ENCODE results near the gene TMEM167A.

TMEM167A gene

GRCh38 chr5:83048277-83048676 is 28.9 kb downstream of the TMEM167A start:
- Histone ChIP-seq H3K4me1 (ENCODE audit: insufficient read depth, insufficient read length) (no peaks in the 10 kb centered on the region), H3K27me3 (ENCODE audit: insufficient read depth, insufficient read length) (no peaks in the 10 kb centered on the region), H3K9me3 (ENCODE audit: insufficient read depth, low read length) (no peaks in the 10 kb centered on the region), H3K9ac (ENCODE audit: insufficient read length, low read depth) (no peak overlapping the region), H3K4me3 (ENCODE audit: insufficient read length, low read depth) (no peak overlapping the region), H3K36me3 (ENCODE audit: insufficient read depth, insufficient read length, low read length) (peaks cover 10% of the 10 kb centered on the region)
- DNase-seq (ENCODE audit: low read depth, low spot score): no peak
- TF ChIP-seq ZNF274 (IDR thresholded peaks at IDR 0.05; ENCODE audit: low read depth, low read length): no peak
- no peak for TF ChIP-seq SUZ12 (IDR thresholded peaks at IDR 0.05; ENCODE audit: extremely low read depth, insufficient read depth, insufficient read length)
- no peak for TF ChIP-seq YY1 (IDR thresholded peaks at IDR 0.05; ENCODE audit: insufficient read depth, insufficient read length)

GRCh38 chr5:83044926-83045325 is 32.3 kb downstream of the TMEM167A start:
- no peaks in the 10 kb centered on the region for H3K27me3 ChIP-seq (ENCODE audit: insufficient read depth, insufficient read length)
- no peaks in the 10 kb centered on the region for H3K36me3 ChIP-seq (ENCODE audit: insufficient read depth, insufficient read length, low read length)
- no peaks in the 10 kb centered on the region for H3K4me1 ChIP-seq (ENCODE audit: insufficient read depth, insufficient read length)
- H3K4me3 ChIP-seq (ENCODE audit: insufficient read length, low read depth): no peak overlapping the region
- no peak for DNase-seq (ENCODE audit: low read depth, low spot score)
- TF ChIP-seq YY1 (IDR thresholded peaks at IDR 0.05; ENCODE audit: insufficient read depth, insufficient read length) (no peak), SUZ12 (IDR thresholded peaks at IDR 0.05; ENCODE audit: extremely low read depth, insufficient read depth, insufficient read length) (no peak), ZNF274 (IDR thresholded peaks at IDR 0.05; ENCODE audit: low read depth, low read length) (no peak)
- no peak overlapping the region for H3K9ac ChIP-seq (ENCODE audit: insufficient read length, low read depth)
- no peaks in the 10 kb centered on the region for H3K9me3 ChIP-seq (ENCODE audit: insufficient read depth, low read length)

- no peak for TF ChIP-seq ZNF274 (IDR thresholded peaks at IDR 0.05; ENCODE audit: low read depth, low read length)
- no peak for TF ChIP-seq YY1 (IDR thresholded peaks at IDR 0.05; ENCODE audit: insufficient read depth, insufficient read length)
- TF ChIP-seq SUZ12 (IDR thresholded peaks at IDR 0.05; ENCODE audit: extremely low read depth, insufficient read depth, insufficient read length): no peak
- no peaks in the 10 kb centered on the region for H3K9me3 ChIP-seq (ENCODE audit: insufficient read depth, low read length)
- DNase-seq (ENCODE audit: low read depth, low spot score): no peak
- H3K27me3 ChIP-seq (ENCODE audit: insufficient read depth, insufficient read length): no peaks in the 10 kb centered on the region
- H3K4me1 ChIP-seq (ENCODE audit: insufficient read depth, insufficient read length): no peaks in the 10 kb centered on the region
- no peak overlapping the region for H3K9ac ChIP-seq (ENCODE audit: insufficient read length, low read depth)
- H3K4me3 ChIP-seq (ENCODE audit: insufficient read length, low read depth): no peak overlapping the region
- H3K36me3 ChIP-seq (ENCODE audit: insufficient read depth, insufficient read length, low read length): no peaks in the 10 kb centered on the region
These were observed 34.7 kb downstream of the TMEM167A start for GRCh38 chr5:83042507-83042906.

- Histone ChIP-seq H3K27me3 (ENCODE audit: insufficient read depth, insufficient read length) (no peaks in the 10 kb centered on the region), H3K36me3 (ENCODE audit: insufficient read depth, insufficient read length, low read length) (no peaks in the 10 kb centered on the region), H3K4me1 (ENCODE audit: insufficient read depth, insufficient read length) (no peaks in the 10 kb centered on the region), H3K4me3 (ENCODE audit: insufficient read length, low read depth) (no peak overlapping the region), H3K9me3 (ENCODE audit: insufficient read depth, low read length) (no peaks in the 10 kb centered on the region), H3K9ac (ENCODE audit: insufficient read length, low read depth) (no peak overlapping the region)
- TF ChIP-seq YY1 (IDR thresholded peaks at IDR 0.05; ENCODE audit: insufficient read depth, insufficient read length) (no peak), SUZ12 (IDR thresholded peaks at IDR 0.05; ENCODE audit: extremely low read depth, insufficient read depth, insufficient read length) (no peak), ZNF274 (IDR thresholded peaks at IDR 0.05; ENCODE audit: low read depth, low read length) (no peak)
- DNase-seq (ENCODE audit: low read depth, low spot score): no peak
These were observed 38.3 kb downstream of the TMEM167A start for GRCh38 chr5:83038924-83039323.

GRCh38 chr5:83036991-83037575 is 40.1 kb downstream of the TMEM167A start:
- TF ChIP-seq ZNF274 (IDR thresholded peaks at IDR 0.05; ENCODE audit: low read depth, low read length): no peak
- TF ChIP-seq SUZ12 (IDR thresholded peaks at IDR 0.05; ENCODE audit: extremely low read depth, insufficient read depth, insufficient read length): no peak
- no peak for TF ChIP-seq YY1 (IDR thresholded peaks at IDR 0.05; ENCODE audit: insufficient read depth, insufficient read length)
- H3K9me3 ChIP-seq (ENCODE audit: insufficient read depth, low read length): no peaks in the 10 kb centered on the region
- no peaks in the 10 kb centered on the region for H3K4me1 ChIP-seq (ENCODE audit: insufficient read depth, insufficient read length)
- no peak for DNase-seq (ENCODE audit: low read depth, low spot score)
- no peaks in the 10 kb centered on the region for H3K36me3 ChIP-seq (ENCODE audit: insufficient read depth, insufficient read length, low read length)
- no peak overlapping the region for H3K9ac ChIP-seq (ENCODE audit: insufficient read length, low read depth)
- no peaks in the 10 kb centered on the region for H3K27me3 ChIP-seq (ENCODE audit: insufficient read depth, insufficient read length)
- no peak overlapping the region for H3K4me3 ChIP-seq (ENCODE audit: insufficient read length, low read depth)

DNA sequence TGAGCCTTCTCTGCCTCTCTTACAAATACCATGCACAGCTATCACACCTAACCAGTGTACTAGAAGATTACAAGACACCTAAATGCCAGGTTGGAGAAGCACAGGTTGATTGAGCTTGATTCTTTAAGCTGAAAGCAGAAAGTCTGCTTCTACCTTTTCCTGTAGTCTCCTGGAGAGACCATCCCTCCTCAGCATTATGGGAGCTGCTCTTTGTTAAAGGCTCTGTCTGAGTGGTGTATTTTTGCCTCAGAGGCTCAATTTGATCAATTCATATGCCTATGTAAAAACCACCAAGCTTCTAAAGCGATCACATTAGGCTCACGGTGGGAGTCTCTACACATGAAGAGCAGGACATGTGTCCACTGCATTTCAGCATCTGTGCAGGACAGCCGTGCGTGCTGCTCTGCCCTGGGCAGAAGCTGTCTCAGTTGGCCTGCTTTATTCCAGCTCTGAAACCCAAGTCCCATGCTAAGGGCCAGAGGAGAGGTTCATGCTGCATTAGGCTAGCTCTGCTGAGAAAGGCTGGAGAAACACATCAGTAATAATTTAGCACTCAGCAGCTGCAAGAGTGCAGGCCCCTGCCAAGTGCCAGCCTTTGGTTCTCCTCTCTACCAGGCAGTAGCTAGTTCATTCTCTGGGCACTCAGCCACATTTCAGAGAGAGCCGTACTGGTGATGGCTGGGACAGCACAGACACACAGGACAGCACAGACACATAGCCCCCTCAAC is 41.7 kb downstream of the TMEM167A start:
- TF ChIP-seq YY1 (IDR thresholded peaks at IDR 0.05; ENCODE audit: insufficient read depth, insufficient read length) (no peak), ZNF274 (IDR thresholded peaks at IDR 0.05; ENCODE audit: low read depth, low read length) (no peak), SUZ12 (IDR thresholded peaks at IDR 0.05; ENCODE audit: extremely low read depth, insufficient read depth, insufficient read length) (no peak)
- Histone ChIP-seq H3K4me3 (ENCODE audit: insufficient read length, low read depth) (no peak overlapping the region), H3K4me1 (ENCODE audit: insufficient read depth, insufficient read length) (no peaks in the 10 kb centered on the region), H3K27me3 (ENCODE audit: insufficient read depth, insufficient read length) (no peaks in the 10 kb centered on the region), H3K9ac (ENCODE audit: insufficient read length, low read depth) (no peak overlapping the region), H3K9me3 (ENCODE audit: insufficient read depth, low read length) (no peaks in the 10 kb centered on the region), H3K36me3 (ENCODE audit: insufficient read depth, insufficient read length, low read length) (no peaks in the 10 kb centered on the region)
- no peak for DNase-seq (ENCODE audit: low read depth, low spot score)

- H3K4me3 ChIP-seq (ENCODE audit: insufficient read length, low read depth): no peak overlapping the region
- TF ChIP-seq ZNF274 (IDR thresholded peaks at IDR 0.05; ENCODE audit: low read depth, low read length) (no peak), YY1 (IDR thresholded peaks at IDR 0.05; ENCODE audit: insufficient read depth, insufficient read length) (no peak), SUZ12 (IDR thresholded peaks at IDR 0.05; ENCODE audit: extremely low read depth, insufficient read depth, insufficient read length) (no peak)
- no peaks in the 10 kb centered on the region for H3K36me3 ChIP-seq (ENCODE audit: insufficient read depth, insufficient read length, low read length)
- DNase-seq (ENCODE audit: low read depth, low spot score): no peak
- no peak overlapping the region for H3K9ac ChIP-seq (ENCODE audit: insufficient read length, low read depth)
- H3K4me1 ChIP-seq (ENCODE audit: insufficient read depth, insufficient read length): no peaks in the 10 kb centered on the region
- no peaks in the 10 kb centered on the region; the same call in 1 of the 2 replicates for H3K9me3 ChIP-seq (ENCODE audit: insufficient read depth, low read length)
- no peaks in the 10 kb centered on the region for H3K27me3 ChIP-seq (ENCODE audit: insufficient read depth, insufficient read length)
These were observed 42.5 kb downstream of the TMEM167A start for GRCh38 chr5:83034528-83035207.
